IPS DF 6.9 (cell line): ENCODE results near the gene UBAC2.
"Not testable (repeated sequence)": the region's sequence is repeated elsewhere in the genome, so short reads cannot be mapped to it uniquely, and the experiment has no call there.

ENCODE experiments used
- DNase-seq: peaks from one replicate; pipeline ENCODE4 v3.0.0-alpha.2; 2013; ENCODE audit warnings: low read depth, low spot score
- H3K27ac ChIP-seq: one replicate; pipeline ENCODE4 v1.5.1; 2013; ENCODE audit warnings: low read length, control low read depth
- H3K27me3 ChIP-seq: 2 replicates; pipeline ENCODE4 v1.6.1; 2013; ENCODE audit warnings: mild to moderate bottlenecking, low read length; ENCODE audit not compliant: control insufficient read depth, insufficient read depth
- H3K36me3 ChIP-seq: 2 replicates; pipeline ENCODE4 v1.6.1; 2013; ENCODE audit warnings: low read length; ENCODE audit not compliant: control insufficient read depth, insufficient read depth
- H3K4me1 ChIP-seq: 2 replicates; pipeline ENCODE4 v1.6.1; 2013; ENCODE audit warnings: low read length; ENCODE audit not compliant: control insufficient read depth, insufficient read depth
- H3K4me3 ChIP-seq: 2 replicates; pipeline ENCODE4 v1.5.1; 2013; ENCODE audit warnings: mild to moderate bottlenecking, low read length
- H3K9me3 ChIP-seq: 2 replicates; pipeline ENCODE4 v1.6.1; 2013; ENCODE audit warnings: low read length, inconsistent platforms; ENCODE audit not compliant: control insufficient read depth, insufficient read depth
- WGBS: extraction: QIAGEN DNeasy Blood & Tissue Kit; methylation state at CpG from one replicate; pipeline ENCODE4 v1.1.7; 2013; ENCODE audit warnings: mixed read lengths, missing lambda C conversion rate; ENCODE audit not compliant: insufficient read length, insufficient coverage; 5-methylcytosine and 5-hydroxymethylcytosine counted together

UBAC2 gene

GRCh38 chr13:99203601-99204579, 3.2 kb downstream of the UBAC2 start:
- no peak for DNase-seq
- Histone ChIP-seq H3K27ac (no peak overlapping the region), H3K36me3 (no peaks in the 10 kb centered on the region), H3K27me3 (no peaks in the 10 kb centered on the region), H3K9me3 (no peaks in the 10 kb centered on the region), H3K4me1 (0 out of 2 replicates have a peak, but pooled peaks cover 2% of the 10 kb centered on the region), H3K4me3 (no peak overlapping the region)
- WGBS: no CpG with 5 or more reads among the region's 9 CpGs

DNA sequence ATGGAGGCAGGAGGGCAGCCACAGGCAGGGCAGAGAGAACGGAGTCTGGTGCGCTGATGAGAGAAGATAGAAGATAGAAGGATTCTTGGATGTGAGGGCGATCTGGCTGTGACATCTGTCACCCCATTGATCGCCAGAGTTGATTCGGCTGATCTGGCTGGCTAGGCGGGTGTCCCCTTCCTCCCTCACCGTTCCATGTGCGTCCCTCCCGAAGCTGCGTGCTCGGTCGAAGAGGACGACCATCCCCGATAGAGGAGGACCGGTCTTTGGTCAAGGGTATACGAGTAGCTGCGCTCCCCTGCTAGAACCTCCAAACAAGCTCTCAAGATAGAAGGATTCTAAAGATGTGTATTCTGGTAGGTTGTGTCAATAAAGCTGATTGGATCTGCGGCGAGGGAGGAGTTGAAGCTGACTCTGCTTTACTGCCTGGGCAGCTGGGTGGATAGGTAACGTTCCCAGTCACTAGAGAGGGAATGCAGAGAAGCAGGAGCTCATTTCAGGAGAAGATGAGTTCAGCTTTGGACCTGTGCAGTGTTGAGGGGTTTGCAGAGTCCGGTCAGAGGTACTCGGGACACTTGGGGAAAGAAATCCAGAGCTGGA, 5.1 kb downstream of the UBAC2 start:
- DNase-seq: no peak
- Histone ChIP-seq H3K36me3 (no peaks in the 10 kb centered on the region), H3K9me3 (no peaks in the 10 kb centered on the region), H3K4me1 (0 out of 2 replicates have a peak, but pooled peaks cover 2% of the 10 kb centered on the region), H3K4me3 (no peak overlapping the region), H3K27me3 (no peaks in the 10 kb centered on the region), H3K27ac (no peak overlapping the region)
- no CpG with 5 or more reads among the region's 22 CpGs for WGBS

GRCh38 chr13:99206226-99206625, 5.6 kb downstream of the UBAC2 start:
- DNase-seq: no peak
- Histone ChIP-seq H3K27me3 (no peaks in the 10 kb centered on the region), H3K4me1 (0 out of 2 replicates have a peak, but pooled peaks cover 2% of the 10 kb centered on the region), H3K9me3 (no peaks in the 10 kb centered on the region), H3K36me3 (no peaks in the 10 kb centered on the region), H3K4me3 (no peak overlapping the region), H3K27ac (no peak overlapping the region)
- WGBS: no CpG with 5 or more reads among the region's 8 CpGs

DNA sequence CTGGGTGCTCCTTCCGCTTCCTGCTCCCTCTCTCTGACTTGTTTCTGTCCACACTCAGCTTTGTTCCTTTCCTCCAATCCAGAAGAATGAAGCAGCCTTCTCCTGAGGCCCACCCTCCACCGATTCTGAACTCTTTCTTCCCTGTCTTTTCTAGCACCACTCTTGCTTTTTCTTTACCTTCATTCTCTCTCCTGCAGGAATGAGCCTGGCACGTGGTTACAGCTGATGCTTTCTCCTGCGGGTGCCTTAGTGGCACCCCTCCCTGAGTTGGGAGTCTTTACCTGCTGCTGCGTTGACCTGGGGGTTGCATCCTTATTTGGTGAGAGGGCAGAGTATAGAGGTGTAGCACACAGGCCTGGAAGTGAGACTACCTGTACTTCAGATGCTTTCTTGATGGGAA, 6.2 kb downstream of the UBAC2 start:
- no peaks in the 10 kb centered on the region for H3K9me3 ChIP-seq
- no CpG with 5 or more reads among the region's 5 CpGs for WGBS
- H3K4me3 ChIP-seq: no peak overlapping the region
- DNase-seq: no peak
- H3K36me3 ChIP-seq: no peaks in the 10 kb centered on the region
- H3K27ac ChIP-seq: no peak overlapping the region
- H3K27me3 ChIP-seq: no peaks in the 10 kb centered on the region
- H3K4me1 ChIP-seq: 0 out of 2 replicates have a peak, but pooled peaks cover 2% of the 10 kb centered on the region

DNA sequence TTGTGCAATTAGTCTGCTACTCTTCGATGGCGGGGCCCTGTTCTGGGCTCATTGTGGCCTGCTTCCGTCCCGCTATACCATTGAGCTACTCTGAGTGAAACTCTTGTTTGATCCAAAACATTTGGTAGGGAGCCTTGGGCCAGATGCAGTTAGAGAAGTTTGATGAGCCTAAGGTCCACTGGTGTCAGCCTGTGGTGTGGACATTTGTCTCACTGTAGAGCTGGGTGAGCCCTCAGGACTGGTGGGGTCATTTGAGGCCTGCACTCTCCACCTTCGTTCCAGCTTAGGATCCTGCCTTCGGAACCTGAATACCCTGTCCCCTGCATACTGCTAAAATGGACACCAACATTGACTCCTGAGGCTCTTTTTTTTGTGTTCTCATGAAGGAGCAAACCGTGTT, 6.9 kb downstream of the UBAC2 start:
- no CpG with 5 or more reads among the region's 7 CpGs for WGBS
- Histone ChIP-seq H3K27me3 (no peaks in the 10 kb centered on the region), H3K27ac (no peak overlapping the region), H3K4me3 (no peak overlapping the region), H3K36me3 (no peaks in the 10 kb centered on the region), H3K9me3 (no peaks in the 10 kb centered on the region), H3K4me1 (0 out of 2 replicates have a peak, but pooled peaks cover 2% of the 10 kb centered on the region)
- no peak for DNase-seq

- DNase-seq: no peak
- no CpG with 5 or more reads among the region's 3 CpGs for WGBS
- Histone ChIP-seq H3K27ac (no peak overlapping the region), H3K27me3 (no peaks in the 10 kb centered on the region), H3K4me3 (no peak overlapping the region), H3K9me3 (no peaks in the 10 kb centered on the region), H3K36me3 (no peaks in the 10 kb centered on the region), H3K4me1 (no peaks in the 10 kb centered on the region)
Observed at GRCh38 chr13:99208185-99208584, 7.5 kb downstream of the UBAC2 start.

DNA sequence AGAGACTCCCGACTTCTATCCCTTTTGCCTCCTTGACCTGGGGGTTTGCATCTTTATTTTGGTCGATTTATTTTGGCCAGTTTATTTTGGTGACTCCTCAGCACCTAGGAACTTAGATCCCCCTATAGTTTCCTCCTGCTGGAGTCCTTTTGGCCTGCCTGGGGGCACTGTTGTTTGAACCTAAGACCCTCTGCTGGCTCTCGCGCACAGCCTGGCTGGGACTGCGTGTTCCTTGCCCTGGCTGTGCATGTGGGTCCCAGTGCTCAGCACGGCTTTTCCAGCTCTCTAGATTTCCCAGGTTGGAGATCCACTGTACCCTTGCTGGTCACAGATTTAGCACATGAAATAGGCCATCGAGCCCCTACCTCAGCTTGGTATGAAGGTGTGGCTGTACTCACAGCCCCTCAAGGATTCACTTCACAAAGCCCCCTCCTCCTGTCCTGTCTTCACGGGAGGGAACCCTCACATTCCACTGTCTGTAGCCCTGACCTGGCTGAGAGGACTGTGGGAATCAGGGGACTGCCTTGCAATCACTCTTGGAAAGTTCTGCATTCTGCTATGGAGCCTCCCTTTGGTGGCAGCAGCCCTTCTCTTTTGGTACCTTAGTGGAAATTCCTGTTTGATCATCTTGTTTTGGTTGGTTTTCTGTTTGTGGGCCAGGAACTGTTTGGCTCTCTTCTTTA, 8.3 kb downstream of the UBAC2 start:
- Histone ChIP-seq H3K9me3 (no peaks in the 10 kb centered on the region), H3K27me3 (no peaks in the 10 kb centered on the region), H3K4me1 (no peaks in the 10 kb centered on the region), H3K36me3 (no peaks in the 10 kb centered on the region), H3K4me3 (no peak overlapping the region), H3K27ac (no peak overlapping the region)
- no CpG with 5 or more reads among the region's 8 CpGs for WGBS
- no peak for DNase-seq

DNA sequence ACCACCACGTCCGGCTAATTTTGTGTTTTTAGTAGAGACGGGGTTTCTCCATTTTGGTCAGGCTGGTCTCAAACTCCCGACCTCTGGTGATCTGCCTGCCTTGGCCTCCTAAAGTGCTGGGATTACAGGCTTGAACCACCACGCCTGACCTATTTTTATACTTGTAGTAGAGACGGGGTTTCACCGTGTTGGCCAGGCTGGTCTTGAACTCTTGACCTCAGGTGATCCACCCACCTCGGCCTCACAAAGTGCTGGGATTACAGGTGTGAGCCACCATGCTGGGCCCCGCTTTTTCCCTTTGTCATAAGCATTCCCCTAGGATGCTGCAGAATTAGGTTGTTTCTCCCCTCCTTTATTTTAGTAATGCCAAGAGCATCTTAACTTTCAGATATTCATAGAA, 10.0 kb downstream of the UBAC2 start:
- H3K4me1 ChIP-seq, H3K4me3 ChIP-seq, H3K27me3 ChIP-seq, DNase-seq, H3K36me3 ChIP-seq, H3K27ac ChIP-seq, H3K9me3 ChIP-seq: not testable (repeated sequence)
- WGBS: no CpG with 5 or more reads among the region's 9 CpGs

GRCh38 chr13:99211421-99212035, 10.9 kb downstream of the UBAC2 start:
- Histone ChIP-seq H3K27me3 (no peaks in the 10 kb centered on the region), H3K27ac (no peak overlapping the region), H3K36me3 (no peaks in the 10 kb centered on the region), H3K9me3 (no peaks in the 10 kb centered on the region), H3K4me3 (no peak overlapping the region), H3K4me1 (no peaks in the 10 kb centered on the region)
- no CpG with 5 or more reads among the region's 5 CpGs for WGBS
- no peak for DNase-seq

- Histone ChIP-seq H3K9me3 (no peaks in the 10 kb centered on the region), H3K27ac (no peak overlapping the region), H3K27me3 (no peaks in the 10 kb centered on the region), H3K4me3 (no peak overlapping the region), H3K4me1 (peaks cover 2% of the 10 kb centered on the region; the same call in 1 of the 2 replicates), H3K36me3 (no peaks in the 10 kb centered on the region)
- DNase-seq: no peak
- no CpG with 5 or more reads among the region's 7 CpGs for whole genome bisulfite sequencing
Observed at GRCh38 chr13:99214232-99214631, 13.6 kb downstream of the UBAC2 start.
